ENCODE results near the gene KCNAB1. TPM values are rescaled to one million over a fixed set of nuclear protein-coding genes. Genes with fewer than 3 reads are reported as not detected.
A peak's percentile ranks its signal among the peaks of the same experiment; 100 is the strongest.

Gene KCNAB1
- polyA plus RNA-seq, 1 donor (not counting 4 experiments of a cell fraction or from before 2014, with no cell fraction given), result 0.03 TPM

- H4K20me1 ChIP-seq (ENCODE audit: control insufficient read depth, extremely low read depth, insufficient read depth, low read length), result no peaks in the 10 kb centered on the region
- peak overlapping the region; percentile 38 for H3K9ac ChIP-seq (ENCODE audit: control insufficient read depth, extremely low read depth, insufficient read depth, low read length)
- dilution Hi-C loops (cut with MboI; ENCODE audit: extremely low pct_ligation_motif_present, low sequenced_read_pairs), result no loop called here
- no peaks in the 10 kb centered on the region for H3K9me1 ChIP-seq (ENCODE audit: control insufficient read depth, extremely low read depth, insufficient read depth, low read length)
- peaks cover 54% of the 10 kb centered on the region for H3K4me1 ChIP-seq (ENCODE audit: control insufficient read depth, extremely low read depth, insufficient read depth, low read length)
- peak; percentile 75 for FAIRE-seq
- peak overlapping the region; percentile 77 for H3K27ac ChIP-seq (ENCODE audit: control insufficient read depth, insufficient read depth, low read length)
- no peak for TF ChIP-seq EZH2 (IDR thresholded peaks at IDR 0.05; ENCODE audit: low read length)
- TF ChIP-seq, protein P1, sequence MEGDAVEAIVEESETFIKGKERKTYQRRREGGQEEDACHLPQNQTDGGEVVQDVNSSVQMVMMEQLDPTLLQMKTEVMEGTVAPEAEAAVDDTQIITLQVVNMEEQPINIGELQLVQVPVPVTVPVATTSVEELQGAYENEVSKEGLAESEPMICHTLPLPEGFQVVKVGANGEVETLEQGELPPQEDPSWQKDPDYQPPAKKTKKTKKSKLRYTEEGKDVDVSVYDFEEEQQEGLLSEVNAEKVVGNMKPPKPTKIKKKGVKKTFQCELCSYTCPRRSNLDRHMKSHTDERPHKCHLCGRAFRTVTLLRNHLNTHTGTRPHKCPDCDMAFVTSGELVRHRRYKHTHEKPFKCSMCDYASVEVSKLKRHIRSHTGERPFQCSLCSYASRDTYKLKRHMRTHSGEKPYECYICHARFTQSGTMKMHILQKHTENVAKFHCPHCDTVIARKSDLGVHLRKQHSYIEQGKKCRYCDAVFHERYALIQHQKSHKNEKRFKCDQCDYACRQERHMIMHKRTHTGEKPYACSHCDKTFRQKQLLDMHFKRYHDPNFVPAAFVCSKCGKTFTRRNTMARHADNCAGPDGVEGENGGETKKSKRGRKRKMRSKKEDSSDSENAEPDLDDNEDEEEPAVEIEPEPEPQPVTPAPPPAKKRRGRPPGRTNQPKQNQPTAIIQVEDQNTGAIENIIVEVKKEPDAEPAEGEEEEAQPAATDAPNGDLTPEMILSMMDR (optimal IDR thresholded peaks at IDR 0.05 in 1 of 3, IDR thresholded peaks at IDR 0.05 in 1 of 3, conservative IDR thresholded peaks at IDR 0.05 in 1 of 3; ENCODE audit: extremely low read depth in 1 of 3, insufficient read depth in 2 of 3, low read length in 3 of 3), result no peak
- peak overlapping the region; percentile 55 for H2AFZ ChIP-seq (ENCODE audit: control insufficient read depth, low read length)
- no peaks in the 10 kb centered on the region for H3K79me2 ChIP-seq (ENCODE audit: control insufficient read depth, insufficient read depth, low read length)
- peak overlapping the region; percentile 65 for H3K4me2 ChIP-seq (ENCODE audit: control insufficient read depth, extremely low read depth, insufficient read depth, low read depth, low read length)
- no peaks in the 10 kb centered on the region for H3K36me3 ChIP-seq (ENCODE audit: control insufficient read depth in 2 of 2, extremely low read depth in 1 of 2, insufficient read depth in 2 of 2, low read length in 2 of 2)
- H3K9me3 ChIP-seq (ENCODE audit: control insufficient read depth, low read depth, low read length), result no peaks in the 10 kb centered on the region
- peak overlapping the region; percentile 5 to 21 (median 20) for H3K4me3 ChIP-seq (ENCODE audit: control insufficient read depth in 2 of 3, extremely low read depth in 1 of 3, insufficient read depth in 2 of 3, low read depth in 1 of 3, low read length in 3 of 3)
- DNase-seq (ENCODE audit: low read depth, low spot score), result peak; percentile 63
- no peaks in the 10 kb centered on the region for H3K27me3 ChIP-seq (ENCODE audit: control insufficient read depth, extremely low read depth, insufficient read depth, low read length)
Observed at GRCh38 chr3:156431334-156432124, 311.2 kb downstream of the KCNAB1 start.

- TF ChIP-seq, protein P1 (optimal IDR thresholded peaks at IDR 0.05 in 1 of 3, IDR thresholded peaks at IDR 0.05 in 1 of 3, conservative IDR thresholded peaks at IDR 0.05 in 1 of 3; ENCODE audit: extremely low read depth in 1 of 3, insufficient read depth in 2 of 3, low read length in 3 of 3), result no peak
- TF ChIP-seq EZH2 (IDR thresholded peaks at IDR 0.05; ENCODE audit: low read length), result no peak
- Histone ChIP-seq H3K9me1 (ENCODE audit: control insufficient read depth, extremely low read depth, insufficient read depth, low read length) (no peaks in the 10 kb centered on the region), H3K4me2 (ENCODE audit: control insufficient read depth, extremely low read depth, insufficient read depth, low read depth, low read length) (peak overlapping the region; percentile 42), H3K9ac (ENCODE audit: control insufficient read depth, extremely low read depth, insufficient read depth, low read length) (peak overlapping the region; percentile 16), H2AFZ (ENCODE audit: control insufficient read depth, low read length) (peak overlapping the region; percentile 67), H3K4me1 (ENCODE audit: control insufficient read depth, extremely low read depth, insufficient read depth, low read length) (peaks cover 54% of the 10 kb centered on the region), H3K36me3 (ENCODE audit: control insufficient read depth in 2 of 2, extremely low read depth in 1 of 2, insufficient read depth in 2 of 2, low read length in 2 of 2) (no peaks in the 10 kb centered on the region), H3K27ac (ENCODE audit: control insufficient read depth, insufficient read depth, low read length) (peak overlapping the region; percentile 77), H3K9me3 (ENCODE audit: control insufficient read depth, low read depth, low read length) (no peaks in the 10 kb centered on the region), H3K79me2 (ENCODE audit: control insufficient read depth, insufficient read depth, low read length) (no peaks in the 10 kb centered on the region), H3K4me3 (ENCODE audit: control insufficient read depth in 2 of 3, extremely low read depth in 1 of 3, insufficient read depth in 2 of 3, low read depth in 1 of 3, low read length in 3 of 3) (no peak overlapping the region), H4K20me1 (ENCODE audit: control insufficient read depth, extremely low read depth, insufficient read depth, low read length) (no peaks in the 10 kb centered on the region), H3K27me3 (ENCODE audit: control insufficient read depth, extremely low read depth, insufficient read depth, low read length) (no peaks in the 10 kb centered on the region)
- no peak for FAIRE-seq
- dilution Hi-C loops (cut with MboI; ENCODE audit: extremely low pct_ligation_motif_present, low sequenced_read_pairs), result no loop called here
- DNase-seq (ENCODE audit: low read depth, low spot score), result no peak
Observed at GRCh38 chr3:156432563-156432962, 312.2 kb downstream of the KCNAB1 start.

Data from keratinocyte (primary cell).